H1 (cell line): Measurements from ENCODE around the gene STEAP3. TPM values are rescaled to one million over a fixed set of nuclear protein-coding genes. Genes with fewer than 3 reads are reported as not detected.
A peak's percentile ranks its signal among the peaks of the same experiment; 100 is the strongest.

Experiments used
- CTCF ChIA-PET: fragments of 300-600 bp; sonication (Branson Sonifier 250); formaldehyde crosslinking; loops from one replicate; lab custom pipeline; 2021; ENCODE audit not compliant: partially characterized antibody; lab: Charles Lee
- POLR2A ChIA-PET: fragments of 300-600 bp; sonication (Branson Sonifier 250); formaldehyde crosslinking; loops from one replicate; lab custom pipeline; 2021; ENCODE audit warnings: inconsistent platforms; ENCODE audit not compliant: partially characterized antibody; lab: Charles Lee
- DNase-seq, 2 experiments: peaks; one replicate each; pipeline versions ENCODE4 v3.0.0 to v3.0.0-alpha.2; 2010 to 2022; ENCODE audit warnings: low spot score in 2 of 2, low read depth in 1 of 2, mixed read lengths in 1 of 2
- FAIRE-seq: peaks from 2 replicates; lab custom pipeline; 2011; peaks lifted over from hg19 to GRCh38; lab: Jason Lieb, UNC
- H2AFZ ChIP-seq: 2 replicates; pipeline ENCODE4 v1.8.1; 2012; ENCODE audit warnings: low read length, inconsistent platforms
- H2AK5ac ChIP-seq: 2 replicates; pipeline ENCODE4 v1.6.1; 2013; ENCODE audit warnings: low read depth, low read length
- H2BK120ac ChIP-seq: replicated peaks from 2 replicates; pipeline ENCODE3; 2013; ENCODE audit warnings: low read depth, low read length, inconsistent platforms
- H2BK12ac ChIP-seq: 2 replicates; pipeline ENCODE4 v1.6.1; 2013; ENCODE audit warnings: low read depth, low read length
- H2BK15ac ChIP-seq: 2 replicates; pipeline ENCODE4 v1.6.1; 2013; ENCODE audit warnings: low read length
- H2BK20ac ChIP-seq: 2 replicates; pipeline ENCODE4 v1.6.1; 2013; ENCODE audit warnings: low read length
- H2BK5ac ChIP-seq: 2 replicates; pipeline ENCODE4 v1.6.1; 2013; ENCODE audit warnings: low read depth, low read length
- H3K14ac ChIP-seq: 2 replicates; pipeline ENCODE4 v1.6.1; 2013; ENCODE audit warnings: inconsistent platforms; ENCODE audit not compliant: insufficient read length
- H3K18ac ChIP-seq: 2 replicates; pipeline ENCODE4 v1.6.1; 2013; ENCODE audit warnings: low read length; ENCODE audit errors: extremely low read depth
- H3K23ac ChIP-seq: 2 replicates; pipeline ENCODE4 v1.6.1; 2013; ENCODE audit warnings: inconsistent platforms; ENCODE audit not compliant: insufficient read length
- H3K23me2 ChIP-seq: 2 replicates; pipeline ENCODE4 v1.6.1; 2013; ENCODE audit warnings: low read depth, low read length
- H3K27ac ChIP-seq: 2 replicates; pipeline ENCODE4 v1.6.1; 2011; ENCODE audit warnings: low read depth, low read length, inconsistent platforms
- H3K27me3 ChIP-seq, 4 experiments: replicated peaks in 1 of 4; 1 replicate in 1 of 4; 2 replicates in 3 of 4; pipeline versions ENCODE4 v1.6.1 to v1.8.1; 2011 to 2013; ENCODE audit warnings: low read length in 3 of 4, mild to moderate bottlenecking in 3 of 4, inconsistent platforms in 2 of 4, mixed read lengths in 2 of 4, moderate library complexity in 1 of 4; ENCODE audit not compliant: control insufficient read depth in 3 of 4, insufficient read depth in 3 of 4; ENCODE audit errors: extremely low read depth in 1 of 4
- H3K36me3 ChIP-seq, 4 experiments: 2 replicates each; pipeline versions ENCODE4 v1.6.1 to v1.8.1; 2011 to 2013; ENCODE audit warnings: mild to moderate bottlenecking in 4 of 4, low read length in 3 of 4, moderate library complexity in 2 of 4, control low read depth in 1 of 4, inconsistent platforms in 1 of 4; ENCODE audit not compliant: insufficient read depth in 4 of 4, control insufficient read depth in 2 of 4
- H3K4ac ChIP-seq: replicated peaks from 2 replicates; pipeline ENCODE3; 2013; ENCODE audit warnings: low read length, low read depth, mixed read lengths, inconsistent platforms; ENCODE audit not compliant: insufficient read length
- H3K4me1 ChIP-seq, 4 experiments: replicated peaks in 1 of 4; 1 replicate in 1 of 4; 2 replicates in 3 of 4; pipeline versions ENCODE4 v1.6.1 to v1.8.1; 2011 to 2013; ENCODE audit warnings: low read length in 3 of 4, inconsistent platforms in 2 of 4, mixed read lengths in 1 of 4; ENCODE audit not compliant: insufficient read depth in 4 of 4, control insufficient read depth in 3 of 4
- H3K4me2 ChIP-seq, 2 experiments: 2 replicates each; pipeline versions ENCODE4 v1.6.1 to v1.8.1; 2011 to 2013; ENCODE audit warnings: low read depth in 2 of 2, low read length in 2 of 2, control low read depth in 1 of 2, inconsistent platforms in 1 of 2, mild to moderate bottlenecking in 1 of 2; ENCODE audit not compliant: insufficient read depth in 1 of 2
- H3K4me3 ChIP-seq, 4 experiments: fragments of 200-600, 300-600 bp in 1 of 4; sonication (generic), shearing (Covaris generic), sonication (Bioruptor Twin) in 1 of 4; 2 replicates each; pipeline versions ENCODE4 v1.5.1 to v1.8.1; 2011 to 2016; ENCODE audit warnings: low read length in 4 of 4, low read depth in 3 of 4, control low read depth in 2 of 4, inconsistent platforms in 2 of 4, mild to moderate bottlenecking in 2 of 4, mixed read lengths in 1 of 4, moderate library complexity in 1 of 4; ENCODE audit not compliant: insufficient read depth in 2 of 4; ENCODE audit errors: extremely low read depth in 1 of 4
- H3K56ac ChIP-seq: replicated peaks from 2 replicates; pipeline ENCODE3; 2013; ENCODE audit warnings: low read depth, mild to moderate bottlenecking, mixed read lengths, low read length, inconsistent platforms; ENCODE audit not compliant: insufficient read length
- H3K79me1 ChIP-seq: 2 replicates; pipeline ENCODE4 v1.6.1; 2013; ENCODE audit warnings: low read depth, low read length, control low read depth
- H3K79me2 ChIP-seq, 2 experiments: 2 replicates each; pipeline versions ENCODE4 v1.6.1 to v1.8.1; 2012 to 2013; ENCODE audit warnings: low read length in 2 of 2, mild to moderate bottlenecking in 2 of 2, inconsistent platforms in 1 of 2; ENCODE audit not compliant: insufficient read depth in 2 of 2, control insufficient read depth in 1 of 2
- H3K9ac ChIP-seq, 4 experiments: replicated peaks in 1 of 4; 1 replicate in 1 of 4; 2 replicates in 3 of 4; pipeline versions ENCODE4 v1.6.1 to v1.8.1; 2011 to 2013; ENCODE audit warnings: low read depth in 3 of 4, low read length in 3 of 4, control low read depth in 2 of 4, mild to moderate bottlenecking in 2 of 4, moderate library complexity in 2 of 4, inconsistent platforms in 1 of 4; ENCODE audit errors: extremely low read depth in 1 of 4
- H3K9me3 ChIP-seq, 2 experiments: 2 replicates each; pipeline versions ENCODE4 v1.6.1 to v1.8.1; 2012 to 2013; ENCODE audit warnings: mild to moderate bottlenecking in 2 of 2, moderate library complexity in 2 of 2, control low read depth in 1 of 2, inconsistent platforms in 1 of 2, low read depth in 1 of 2, low read length in 1 of 2, mixed read lengths in 1 of 2; ENCODE audit not compliant: insufficient read depth in 2 of 2
- H4K20me1 ChIP-seq, 2 experiments: replicated peaks in 1 of 2; 2 replicates each; pipeline versions ENCODE3 to v1.8.1; 2011 to 2013; ENCODE audit warnings: inconsistent platforms in 2 of 2, low read length in 2 of 2, mild to moderate bottlenecking in 1 of 2; ENCODE audit not compliant: insufficient read depth in 2 of 2, control insufficient read depth in 1 of 2
- H4K5ac ChIP-seq: 2 replicates; pipeline ENCODE4 v1.6.1; 2013; ENCODE audit warnings: low read length, low read depth, mixed read lengths, inconsistent platforms; ENCODE audit not compliant: insufficient read length
- H4K8ac ChIP-seq: 2 replicates; pipeline ENCODE4 v1.8.0; 2013; ENCODE audit warnings: mild to moderate bottlenecking, moderate library complexity, low read length, inconsistent platforms; ENCODE audit not compliant: insufficient read depth; ENCODE audit errors: extremely low read depth
- H4K91ac ChIP-seq: replicated peaks from 2 replicates; pipeline ENCODE3; 2013; ENCODE audit warnings: low read length, mixed read lengths, inconsistent platforms; ENCODE audit not compliant: insufficient read length
- BACH1 ChIP-seq: IDR thresholded peaks from 2 replicates; pipeline ENCODE4 v1.6.1; 2012; ENCODE audit warnings: low read length, improper control_type of control experiment
- NANOG ChIP-seq: IDR thresholded peaks from 2 replicates; pipeline ENCODE4 v1.6.1; 2011; ENCODE audit warnings: low read length, low read depth, mild to moderate bottlenecking, inconsistent platforms; ENCODE audit not compliant: insufficient read depth, poor library complexity, severe bottlenecking
- SIX5 ChIP-seq: IDR thresholded peaks from 2 replicates; pipeline ENCODE4 v1.6.1; 2011; ENCODE audit warnings: mild to moderate bottlenecking, low read depth, low read length
- TCF12 ChIP-seq: IDR thresholded peaks from 2 replicates; pipeline ENCODE4 v1.6.1; 2011; ENCODE audit warnings: low read depth, mild to moderate bottlenecking, low read length
- YY1 ChIP-seq: IDR thresholded peaks from 2 replicates; pipeline ENCODE4 v1.6.1; 2011; ENCODE audit warnings: low read depth, mild to moderate bottlenecking, low read length
- WGBS, 2 experiments: shearing (Covaris generic) in 1 of 2; methylation state at CpG; one replicate each; pipeline versions ENCODE4 v1.1.6 to v1.1.7; 2013 to 2015; ENCODE audit warnings: low lambda C conversion rate in 2 of 2, mixed read lengths in 2 of 2, inconsistent platforms in 1 of 2, low coverage in 1 of 2, missing lambda C conversion rate in 1 of 2; ENCODE audit not compliant: insufficient replicate concordance in 2 of 2, insufficient coverage in 1 of 2, insufficient read length in 1 of 2; ENCODE audit errors: extremely low coverage in 1 of 2, missing lambda C conversion rate in 1 of 2; 5-methylcytosine and 5-hydroxymethylcytosine counted together
- polyA plus RNA-seq, 7 experiments: library from polyadenylated mRNA; depleted of rRNA in 3 of 7; stranded (reverse) in 5 of 7; unstranded in 2 of 7; fragments of >200 nt in 5 of 7; fragments of 200-250 nt in 2 of 7; gene quantifications; 1 replicate in 5 of 7; 2 replicates in 1 of 7; 4 replicates in 1 of 7; pipeline versions ENCODE4 v1.2.1 to v1.2.3, GENCODE V29; 2011 to 2013; ENCODE audit warnings: missing spikeins in 2 of 7, mixed read lengths in 2 of 7
- total RNA-seq: library from RNA; stranded (reverse); fragmentation: NEBNext Ultra II Directional; extraction: Animal tissue kit (Norgen Biotek cat#: 25700); gene quantifications from 2 replicates; pipeline ENCODE4 v1.2.1, GENCODE V29; 2021
- TF ChIP-seq, protein P1 (sequence below): IDR thresholded peaks from 2 replicates; pipeline ENCODE4 v1.6.1; 2012; ENCODE audit warnings: inconsistent platforms
- TF ChIP-seq, protein P2 (sequence below), 3 experiments: IDR thresholded peaks; 1 replicate in 2 of 3; 2 replicates in 1 of 3; pipeline versions ENCODE4 v1.5.1 to v1.6.1; 2011; ENCODE audit warnings: low read length in 3 of 3, mild to moderate bottlenecking in 3 of 3, inconsistent platforms in 2 of 3, low read depth in 1 of 3, moderate library complexity in 1 of 3; ENCODE audit not compliant: insufficient read depth in 1 of 3; ENCODE audit errors: control extremely low read depth in 1 of 3

Gene STEAP3
- total and polyA plus RNA-seq, 2 of the 8 experiments (the other 6 are each of a cell fraction or from before 2014, with no cell fraction given) = 21.7 to 27.9 TPM

DNA sequence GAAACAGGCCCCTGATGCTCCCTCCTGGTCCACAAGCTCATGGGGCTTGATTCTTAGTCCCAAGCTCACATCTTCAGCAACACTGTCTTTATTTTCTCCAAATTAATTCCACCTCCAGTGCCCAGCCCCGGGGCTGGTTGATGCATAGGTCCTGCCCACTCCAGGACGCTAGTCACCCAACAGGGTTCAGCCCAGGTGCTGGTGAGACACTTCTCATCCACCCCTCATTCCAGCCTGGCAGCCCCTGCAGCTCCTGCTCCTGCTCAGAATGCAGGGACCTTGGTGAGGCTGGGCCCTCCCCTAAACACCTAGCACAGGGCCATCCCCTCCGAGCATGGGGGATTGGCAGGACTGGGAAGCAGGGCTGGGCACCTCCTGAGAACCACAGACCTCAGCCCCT, 25.7 kb downstream of the STEAP3 start:
- Histone ChIP-seq H3K4me3 (no peak overlapping the region), H3K4ac (no peak overlapping the region), H3K79me2 (no peaks in the 10 kb centered on the region), H2BK5ac (no peak overlapping the region), H2BK15ac (no peak overlapping the region), H3K23me2 (no peaks in the 10 kb centered on the region), H3K27ac (no peak overlapping the region), H4K91ac (peak overlapping the region; percentile 45), H2BK120ac (no peak overlapping the region), H2AFZ (no peak overlapping the region), H3K4me2 (no peak overlapping the region), H3K23ac (no peak overlapping the region), H2AK5ac (no peak overlapping the region), H3K18ac (no peak overlapping the region), H4K5ac (no peak overlapping the region), H4K20me1 (peaks cover 2 to 9% of the 10 kb centered on the region in 2 experiments), H3K9me3 (no peaks in the 10 kb centered on the region), H3K27me3 (no peaks in the 10 kb centered on the region), H4K8ac (no peak overlapping the region; the same call in 1 of the 2 replicates), H3K4me1 (peaks cover 0 to 4% (median 1%) of the 10 kb centered on the region in 4 experiments; a peak in 3 of 7 replicates), H3K56ac (no peak overlapping the region)
- ChIA-PET CTCF (interaction anchor here (1.1 to 5.9 kb wide), 5 partner anchors 9 to 52 kb away, joined by 3 to 57 read pairs (median 5); no protein-coding TSS in a partner anchor), POLR2A (no interaction called here)
- 83% methylated on average over 3 of the region's 3 CpGs; no CpG with 5 or more reads in 1 of the 2 experiments for WGBS, 2 experiments
- FAIRE-seq = no peak
- DNase-seq = no peak
- no peak for TF ChIP-seq SIX5
- TF ChIP-seq, protein P1, sequence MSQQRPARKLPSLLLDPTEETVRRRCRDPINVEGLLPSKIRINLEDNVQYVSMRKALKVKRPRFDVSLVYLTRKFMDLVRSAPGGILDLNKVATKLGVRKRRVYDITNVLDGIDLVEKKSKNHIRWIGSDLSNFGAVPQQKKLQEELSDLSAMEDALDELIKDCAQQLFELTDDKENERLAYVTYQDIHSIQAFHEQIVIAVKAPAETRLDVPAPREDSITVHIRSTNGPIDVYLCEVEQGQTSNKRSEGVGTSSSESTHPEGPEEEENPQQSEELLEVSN = no peak
- no peak for TF ChIP-seq NANOG
- TF ChIP-seq TCF12 = no peak
- TF ChIP-seq, protein P2, sequence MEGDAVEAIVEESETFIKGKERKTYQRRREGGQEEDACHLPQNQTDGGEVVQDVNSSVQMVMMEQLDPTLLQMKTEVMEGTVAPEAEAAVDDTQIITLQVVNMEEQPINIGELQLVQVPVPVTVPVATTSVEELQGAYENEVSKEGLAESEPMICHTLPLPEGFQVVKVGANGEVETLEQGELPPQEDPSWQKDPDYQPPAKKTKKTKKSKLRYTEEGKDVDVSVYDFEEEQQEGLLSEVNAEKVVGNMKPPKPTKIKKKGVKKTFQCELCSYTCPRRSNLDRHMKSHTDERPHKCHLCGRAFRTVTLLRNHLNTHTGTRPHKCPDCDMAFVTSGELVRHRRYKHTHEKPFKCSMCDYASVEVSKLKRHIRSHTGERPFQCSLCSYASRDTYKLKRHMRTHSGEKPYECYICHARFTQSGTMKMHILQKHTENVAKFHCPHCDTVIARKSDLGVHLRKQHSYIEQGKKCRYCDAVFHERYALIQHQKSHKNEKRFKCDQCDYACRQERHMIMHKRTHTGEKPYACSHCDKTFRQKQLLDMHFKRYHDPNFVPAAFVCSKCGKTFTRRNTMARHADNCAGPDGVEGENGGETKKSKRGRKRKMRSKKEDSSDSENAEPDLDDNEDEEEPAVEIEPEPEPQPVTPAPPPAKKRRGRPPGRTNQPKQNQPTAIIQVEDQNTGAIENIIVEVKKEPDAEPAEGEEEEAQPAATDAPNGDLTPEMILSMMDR (IDR thresholded peaks at IDR 0.05; ENCODE audit: control extremely low read depth in 1 of 3, insufficient read depth in 1 of 3, low read depth in 1 of 3, low read length in 3 of 3) = no peak
- no peak for TF ChIP-seq YY1
- TF ChIP-seq BACH1 = no peak
- TF ChIP-seq, all 59 proteins: peak for 0
- Histone ChIP-seq H2BK12ac (no peak overlapping the region; the same call in 1 of the 2 replicates), H2BK20ac (no peak overlapping the region), H3K9ac (no peak overlapping the region), H3K14ac (no peak overlapping the region), H3K79me1 (no peaks in the 10 kb centered on the region), H3K36me3 (peaks cover 0 to 6% (median 2%) of the 10 kb centered on the region in 4 experiments; a peak in 3 of 8 replicates)
